Measurements from ENCODE around the gene KCNH1. TPM values are rescaled to one million over a fixed set of nuclear protein-coding genes. Genes with fewer than 3 reads are reported as not detected.

Gene KCNH1
- total RNA-seq, 1 donor from 2014 or later: not detected

- intact Hi-C loops (cut with micrococcal nuclease): no loop called here
- no peak overlapping the region for H3K27ac Mint-ChIP-seq
Observed at GRCh38 chr1:211127166-211127565, 6.8 kb downstream of the KCNH1 start.

GRCh38 chr1:211126622-211127021, 7.3 kb downstream of the KCNH1 start:
- CTCF ChIA-PET: interaction anchor here (1.9 kb wide), 1 partner anchor 7 kb away, joined by 5 read pairs; the partner anchor contains the start of gene KCNH1
- intact Hi-C loops (cut with micrococcal nuclease): no loop called here
- DNase-seq: no peak
- H3K36me3 Mint-ChIP-seq (ENCODE audit: low read depth): no peaks in the 10 kb centered on the region
- H3K4me1 Mint-ChIP-seq: no peaks in the 10 kb centered on the region
- H3K4me3 Mint-ChIP-seq: no peak overlapping the region
- POLR2A ChIA-PET: interaction anchor here (0.7 kb wide), 1 partner anchor 772 kb away, joined by 4 read pairs; no protein-coding TSS in a partner anchor
- no peaks in the 10 kb centered on the region for H3K9me3 Mint-ChIP-seq
- peaks cover 33% of the 10 kb centered on the region for H3K27me3 Mint-ChIP-seq
- ATAC-seq (ENCODE audit: low read depth): no peak
- TF ChIP-seq CTCF (IDR thresholded peaks at IDR 0.05): no peak
- H3K27ac Mint-ChIP-seq: no peak overlapping the region

More at GRCh38 chr1:211127166-211127565, 6.8 kb downstream of the KCNH1 start:
- ChIA-PET CTCF (interaction anchor here (0.9 kb wide), 1 partner anchor 9 kb away, joined by 3 read pairs; no protein-coding TSS in a partner anchor), POLR2A (interaction anchor here (0.7 kb wide), 1 partner anchor 773 kb away, joined by 4 read pairs; no protein-coding TSS in a partner anchor)
- Mint-ChIP-seq H3K4me1 (no peaks in the 10 kb centered on the region), H3K36me3 (ENCODE audit: low read depth) (no peaks in the 10 kb centered on the region), H3K27me3 (peaks cover 35% of the 10 kb centered on the region), H3K9me3 (no peaks in the 10 kb centered on the region), H3K4me3 (no peak overlapping the region)
- DNase-seq: no peak
- no peak for ATAC-seq (ENCODE audit: low read depth)
- no peak for TF ChIP-seq CTCF (IDR thresholded peaks at IDR 0.05)

- Mint-ChIP-seq H3K4me3 (no peak overlapping the region), H3K36me3 (ENCODE audit: low read depth) (no peaks in the 10 kb centered on the region), H3K4me1 (no peaks in the 10 kb centered on the region), H3K27me3 (peaks cover 36% of the 10 kb centered on the region), H3K27ac (no peak overlapping the region), H3K9me3 (peaks cover 3% of the 10 kb centered on the region)
- no peak for TF ChIP-seq CTCF (IDR thresholded peaks at IDR 0.05)
- intact Hi-C loops (cut with micrococcal nuclease): no loop called here
- CTCF ChIA-PET: no interaction called here
- no peak for ATAC-seq (ENCODE audit: low read depth)
- no peak for DNase-seq
- POLR2A ChIA-PET: no interaction called here
Observed at GRCh38 chr1:211118407-211119102, 15.4 kb downstream of the KCNH1 start.

GRCh38 chr1:211114446-211114845, 19.5 kb downstream of the KCNH1 start:
- Mint-ChIP-seq H3K27ac (no peak overlapping the region), H3K9me3 (peaks cover 6% of the 10 kb centered on the region), H3K27me3 (peaks cover 18% of the 10 kb centered on the region), H3K4me1 (no peaks in the 10 kb centered on the region), H3K4me3 (no peak overlapping the region), H3K36me3 (ENCODE audit: low read depth) (no peaks in the 10 kb centered on the region)
- DNase-seq (no peak), ATAC-seq (ENCODE audit: low read depth) (no peak)
- POLR2A ChIA-PET: no interaction called here
- intact Hi-C loops (cut with micrococcal nuclease): no loop called here
- no peak for TF ChIP-seq CTCF (IDR thresholded peaks at IDR 0.05)
- CTCF ChIA-PET: no interaction called here

GRCh38 chr1:211113566-211113965, 20.4 kb downstream of the KCNH1 start:
- H3K9me3 Mint-ChIP-seq: peaks cover 6% of the 10 kb centered on the region
- H3K4me3 Mint-ChIP-seq: no peak overlapping the region
- H3K36me3 Mint-ChIP-seq (ENCODE audit: low read depth): no peaks in the 10 kb centered on the region
- no peak for TF ChIP-seq CTCF (IDR thresholded peaks at IDR 0.05)
- no peak for ATAC-seq (ENCODE audit: low read depth)
- H3K27ac Mint-ChIP-seq: no peak overlapping the region
- intact Hi-C loops (cut with micrococcal nuclease): no loop called here
- no peaks in the 10 kb centered on the region for H3K4me1 Mint-ChIP-seq
- ChIA-PET CTCF (no interaction called here), POLR2A (no interaction called here)
- no peak for DNase-seq
- peaks cover 17% of the 10 kb centered on the region for H3K27me3 Mint-ChIP-seq

All from activated B cell treated with CpG ODN at 0.5 μM for 24 hours (primary cell).